ENCODE results near the gene CYTH1.

The CYTH1 gene

GRCh38 chr17:78687944-78688343, 94.1 kb downstream of the CYTH1 start:
- DNase-seq (ENCODE audit: low read depth in 1 of 2, low spot score in 1 of 2): no peak
- in situ Hi-C loops (cut with HindIII; ENCODE audit: low pct_unique_long_range_greater_than_20kb, low sequenced_read_pairs): no loop called here
- TF ChIP-seq JUND (IDR thresholded peaks at IDR 0.05; ENCODE audit: low read depth): no peak

GRCh38 chr17:78687125-78687524, 94.9 kb downstream of the CYTH1 start:
- TF ChIP-seq JUND (IDR thresholded peaks at IDR 0.05; ENCODE audit: low read depth): no peak
- no peak for DNase-seq (ENCODE audit: low read depth in 1 of 2, low spot score in 1 of 2)
- in situ Hi-C loops (cut with HindIII; ENCODE audit: low pct_unique_long_range_greater_than_20kb, low sequenced_read_pairs): no loop called here

GRCh38 chr17:78684026-78684425, 98.0 kb downstream of the CYTH1 start:
- DNase-seq (ENCODE audit: low read depth in 1 of 2, low spot score in 1 of 2): no peak
- no peak for TF ChIP-seq JUND (IDR thresholded peaks at IDR 0.05; ENCODE audit: low read depth)
- in situ Hi-C loops (cut with HindIII; ENCODE audit: low pct_unique_long_range_greater_than_20kb, low sequenced_read_pairs): no loop called here

- no peak for TF ChIP-seq JUND (IDR thresholded peaks at IDR 0.05; ENCODE audit: low read depth)
- DNase-seq (ENCODE audit: low read depth in 1 of 2, low spot score in 1 of 2): no peak
- in situ Hi-C loops (cut with HindIII; ENCODE audit: low pct_unique_long_range_greater_than_20kb, low sequenced_read_pairs): no loop called here
These were observed 98.6 kb downstream of the CYTH1 start for GRCh38 chr17:78683408-78683961.

GRCh38 chr17:78682363-78682762, 99.7 kb downstream of the CYTH1 start:
- no peak for TF ChIP-seq JUND (IDR thresholded peaks at IDR 0.05; ENCODE audit: low read depth)
- no peak for DNase-seq (ENCODE audit: low read depth in 1 of 2, low spot score in 1 of 2)
- in situ Hi-C loops (cut with HindIII; ENCODE audit: low pct_unique_long_range_greater_than_20kb, low sequenced_read_pairs): no loop called here

- no peak for DNase-seq (ENCODE audit: low read depth in 1 of 2, low spot score in 1 of 2)
- no peak for TF ChIP-seq JUND (IDR thresholded peaks at IDR 0.05; ENCODE audit: low read depth)
- in situ Hi-C loops (cut with HindIII; ENCODE audit: low pct_unique_long_range_greater_than_20kb, low sequenced_read_pairs): no loop called here
These were observed 101.6 kb downstream of the CYTH1 start for GRCh38 chr17:78680436-78680835.

- in situ Hi-C loops (cut with HindIII; ENCODE audit: low pct_unique_long_range_greater_than_20kb, low sequenced_read_pairs): no loop called here
- no peak for TF ChIP-seq JUND (IDR thresholded peaks at IDR 0.05; ENCODE audit: low read depth)
These were observed 102.3 kb downstream of the CYTH1 start for GRCh38 chr17:78679495-78680395.

GRCh38 chr17:78678711-78679110, 103.4 kb downstream of the CYTH1 start:
- no peak for DNase-seq (ENCODE audit: low read depth in 1 of 2, low spot score in 1 of 2)
- no peak for TF ChIP-seq JUND (IDR thresholded peaks at IDR 0.05; ENCODE audit: low read depth)
- in situ Hi-C loops (cut with HindIII; ENCODE audit: low pct_unique_long_range_greater_than_20kb, low sequenced_read_pairs): no loop called here

More at GRCh38 chr17:78679495-78680395, 102.3 kb downstream of the CYTH1 start:
- no peak for DNase-seq (ENCODE audit: low read depth in 1 of 2, low spot score in 1 of 2)

GRCh38 chr17:78678222-78678557, 103.9 kb downstream of the CYTH1 start:
- no peak for DNase-seq (ENCODE audit: low read depth in 1 of 2, low spot score in 1 of 2)
- no peak for TF ChIP-seq JUND (IDR thresholded peaks at IDR 0.05; ENCODE audit: low read depth)
- in situ Hi-C loops (cut with HindIII; ENCODE audit: low pct_unique_long_range_greater_than_20kb, low sequenced_read_pairs): no loop called here

- in situ Hi-C loops (cut with HindIII; ENCODE audit: low pct_unique_long_range_greater_than_20kb, low sequenced_read_pairs): no loop called here
- DNase-seq (ENCODE audit: low read depth in 1 of 2, low spot score in 1 of 2): no peak
- TF ChIP-seq JUND (IDR thresholded peaks at IDR 0.05; ENCODE audit: low read depth): no peak
These were observed 104.5 kb downstream of the CYTH1 start for GRCh38 chr17:78677303-78678221.

- no peak for DNase-seq (ENCODE audit: low read depth in 1 of 2, low spot score in 1 of 2)
- no peak for TF ChIP-seq JUND (IDR thresholded peaks at IDR 0.05; ENCODE audit: low read depth)
- in situ Hi-C loops (cut with HindIII; ENCODE audit: low pct_unique_long_range_greater_than_20kb, low sequenced_read_pairs): no loop called here
These were observed 105.4 kb downstream of the CYTH1 start for GRCh38 chr17:78676412-78677302.

- in situ Hi-C loops (cut with HindIII; ENCODE audit: low pct_unique_long_range_greater_than_20kb, low sequenced_read_pairs): no loop called here
- DNase-seq (ENCODE audit: low read depth in 1 of 2, low spot score in 1 of 2): no peak
- no peak for TF ChIP-seq JUND (IDR thresholded peaks at IDR 0.05; ENCODE audit: low read depth)
These were observed 106.2 kb downstream of the CYTH1 start for GRCh38 chr17:78675836-78676235.

All from T47D (cell line).